ENCODE results near the gene KCNJ4.
"Not testable (repeated sequence)": the region's sequence is repeated elsewhere in the genome, so short reads cannot be mapped to it uniquely, and the experiment has no call there.

The KCNJ4 gene

DNA sequence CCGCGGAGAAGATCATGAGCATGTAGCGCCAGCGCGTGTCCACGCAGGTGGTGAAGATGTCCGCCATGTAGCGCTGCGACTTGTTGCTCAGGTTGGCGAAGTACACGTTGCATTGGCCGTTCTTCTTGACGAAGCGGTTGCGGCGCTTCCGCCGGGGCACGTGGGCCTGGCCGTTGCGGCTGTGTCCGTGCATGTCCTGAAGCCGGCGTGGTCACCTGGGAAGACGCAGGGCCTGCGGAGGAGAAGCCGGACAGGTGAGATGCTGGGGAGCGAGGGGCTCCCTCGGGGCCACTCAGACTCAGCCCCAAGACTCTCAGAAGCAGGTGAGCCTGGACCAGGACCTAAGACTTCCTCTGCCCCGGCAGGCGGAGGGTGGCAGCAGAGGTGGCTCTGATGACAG is 27.1 kb downstream of the KCNJ4 start:
- no peak for DNase-seq

DNA sequence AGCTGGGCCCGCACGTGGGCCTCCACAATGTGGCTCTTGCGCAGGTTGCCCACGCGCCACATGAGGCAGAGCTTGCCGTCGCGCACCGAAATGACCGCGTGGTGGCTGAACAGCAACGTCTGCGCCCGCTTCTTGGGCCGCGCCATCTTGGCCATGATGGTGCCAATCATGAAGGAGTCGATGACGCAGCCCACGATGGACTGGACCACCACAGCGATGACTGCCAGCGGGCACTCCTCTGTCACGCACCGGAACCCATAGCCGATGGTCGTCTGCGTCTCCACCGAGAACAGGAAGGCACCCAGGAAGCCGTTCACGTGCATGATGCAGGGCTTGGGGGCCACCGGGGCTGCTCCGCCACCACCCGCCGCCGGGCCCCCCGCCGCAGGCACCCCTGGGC is 27.5 kb downstream of the KCNJ4 start:
- DNase-seq = no peak

DNA sequence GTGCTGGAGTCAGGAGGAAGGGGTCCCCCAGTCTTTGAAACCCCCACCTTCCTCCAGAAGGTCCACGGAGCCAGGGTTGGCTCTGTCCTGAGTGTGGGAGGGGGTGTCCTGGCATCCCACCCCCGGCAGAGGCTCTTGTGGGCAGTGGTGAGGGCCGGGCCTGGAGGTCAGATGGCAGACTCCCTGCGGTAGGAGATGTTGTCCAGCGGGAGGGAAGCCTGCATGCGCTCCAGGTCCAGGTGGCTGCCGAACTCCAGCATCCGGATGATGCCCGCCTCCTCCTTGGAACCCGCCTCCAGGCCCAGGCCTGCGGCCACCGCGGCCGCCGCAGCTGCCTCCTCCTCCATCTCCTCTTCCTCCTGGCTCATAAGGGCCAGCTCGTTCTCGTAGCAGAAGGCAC is 28.4 kb downstream of the KCNJ4 start:
- no peak for DNase-seq

DNA sequence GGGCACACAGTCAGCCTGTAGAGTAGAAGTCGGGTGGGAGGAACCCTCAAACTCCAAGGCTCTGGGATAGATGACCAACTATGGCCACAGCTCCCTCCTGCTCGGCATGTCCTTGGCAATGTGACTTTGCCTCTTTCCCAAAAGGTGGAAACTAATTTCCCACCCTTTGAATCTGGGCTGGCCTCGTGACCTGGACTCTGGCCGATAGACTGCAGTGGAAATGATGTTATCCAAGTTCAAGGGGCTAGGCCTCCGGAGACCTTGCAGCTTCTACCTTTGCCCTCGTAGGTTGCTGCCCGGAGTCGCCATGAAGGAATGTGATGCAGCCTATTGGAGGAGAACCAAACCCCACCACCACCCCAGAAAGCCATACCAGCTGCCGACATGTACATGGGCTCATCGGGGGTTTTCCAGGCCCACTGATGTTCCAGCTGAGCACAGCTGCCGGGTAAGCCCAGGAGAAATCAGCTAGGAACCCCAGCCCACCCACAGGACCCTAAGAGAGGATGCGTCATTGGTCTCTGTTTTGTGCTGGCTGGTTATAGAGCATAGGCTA is 30.4 kb downstream of the KCNJ4 start:
- no peak for DNase-seq

DNA sequence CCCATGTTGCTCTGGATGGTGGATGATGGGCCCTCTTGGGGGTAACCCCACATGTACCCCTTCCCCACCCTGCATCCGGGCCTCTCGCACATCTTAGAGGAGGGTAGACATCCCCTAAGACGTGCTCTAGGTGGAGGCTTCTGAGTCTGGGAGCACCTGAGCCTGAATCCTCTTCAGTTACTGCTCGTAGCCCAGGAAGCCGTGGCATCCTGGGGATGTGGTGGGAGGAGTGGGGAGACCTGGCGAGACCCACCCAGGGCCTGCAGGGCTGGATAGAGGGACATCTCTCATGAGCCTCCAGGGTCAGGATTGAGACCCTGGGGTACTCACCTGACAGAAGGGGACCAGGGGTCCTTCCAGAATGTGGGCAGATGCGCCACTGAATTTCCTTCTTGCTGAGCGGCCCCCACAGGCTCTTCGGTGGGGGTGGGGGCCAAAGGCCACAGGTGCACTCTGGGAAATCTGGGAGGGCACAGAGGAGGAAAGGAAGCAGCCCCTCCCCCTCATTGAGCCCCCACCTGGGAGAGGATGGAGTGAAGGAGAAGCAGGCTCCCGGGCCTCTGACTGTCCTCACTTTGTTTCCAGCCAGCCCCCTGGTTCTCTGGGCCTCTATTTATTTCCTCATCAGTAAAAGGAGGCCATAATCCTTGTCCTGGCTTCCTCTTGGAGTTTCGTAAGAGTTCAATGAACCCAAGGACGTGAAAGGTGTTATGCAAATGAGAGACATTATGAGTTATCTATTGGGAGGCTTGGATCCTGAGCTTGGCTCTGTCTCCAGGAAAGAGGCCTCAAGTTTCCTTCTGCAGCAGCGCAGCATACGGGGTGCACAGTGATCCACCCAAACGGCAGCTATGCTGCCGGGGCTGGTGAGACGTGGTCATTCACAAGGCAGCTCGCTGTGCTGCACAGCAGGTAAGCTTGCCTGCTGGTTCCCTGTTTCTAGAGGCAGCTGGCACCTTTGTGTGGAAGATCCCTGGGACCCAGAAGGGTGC is 31.2 kb downstream of the KCNJ4 start:
- peak; percentile 83 for DNase-seq

DNA sequence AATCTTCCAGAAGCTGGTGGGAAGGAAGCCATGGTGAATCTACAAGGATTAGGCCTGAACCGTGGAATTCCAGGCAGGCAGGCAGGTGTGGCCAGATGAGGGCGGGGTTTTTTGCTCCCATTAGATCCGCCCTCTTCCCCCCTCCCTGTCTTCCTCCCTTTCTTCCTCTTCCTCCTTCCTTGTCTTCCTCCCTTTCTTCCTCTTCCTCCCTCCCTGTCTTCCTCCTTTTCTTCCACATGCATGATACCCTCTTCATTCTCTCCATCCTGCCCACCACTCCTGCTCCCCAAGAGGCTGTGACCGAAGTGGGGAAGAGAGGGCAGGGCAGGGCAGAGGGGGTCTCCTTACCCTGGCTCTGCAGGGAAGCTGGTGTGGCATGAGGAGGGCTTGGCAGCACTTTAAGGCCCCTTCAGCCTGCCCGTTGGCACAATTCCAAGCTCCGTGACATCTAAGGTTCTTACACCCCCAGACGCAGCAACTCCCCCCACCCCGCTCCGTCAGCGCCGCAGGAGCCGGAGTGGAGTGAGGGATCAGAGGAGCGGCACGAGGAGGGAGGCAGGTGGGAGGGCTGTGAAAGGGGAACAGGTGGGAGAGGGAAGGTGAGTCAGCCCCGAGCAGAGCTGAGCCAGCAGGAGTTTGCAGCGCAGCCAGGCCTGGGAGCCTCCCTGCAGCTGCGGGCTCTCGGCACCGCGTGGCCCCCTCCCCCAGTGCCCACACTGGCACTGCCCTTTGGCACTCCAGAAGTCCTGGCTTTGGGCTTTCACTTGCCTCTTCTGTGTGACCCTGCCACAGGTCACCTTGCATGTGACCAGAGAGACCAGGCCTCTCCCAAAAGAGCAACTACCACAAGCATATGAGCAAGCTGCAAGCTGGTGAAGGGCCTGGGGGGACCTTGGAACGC is 32.1 kb downstream of the KCNJ4 start:
- peak; percentile 95 for DNase-seq

DNA sequence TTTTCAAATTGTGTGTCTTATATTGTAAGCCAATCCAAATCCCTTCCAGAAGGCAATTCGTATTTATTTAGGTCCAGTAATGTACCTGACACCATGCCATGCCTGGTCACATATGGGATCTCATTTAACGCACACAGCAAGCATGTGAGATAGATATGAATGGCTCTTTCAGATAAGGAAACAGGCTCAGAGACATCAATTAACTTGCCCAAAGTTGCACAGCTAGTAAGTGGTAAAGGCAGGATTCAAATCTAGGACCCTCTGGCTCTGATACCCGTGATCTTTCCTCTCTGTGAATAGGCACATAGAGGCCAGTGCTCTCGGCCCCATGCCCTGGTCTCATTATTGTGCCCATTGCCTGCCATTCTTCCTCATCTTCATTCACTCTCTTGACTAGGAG is 34.3 kb downstream of the KCNJ4 start:
- DNase-seq = no peak

DNA sequence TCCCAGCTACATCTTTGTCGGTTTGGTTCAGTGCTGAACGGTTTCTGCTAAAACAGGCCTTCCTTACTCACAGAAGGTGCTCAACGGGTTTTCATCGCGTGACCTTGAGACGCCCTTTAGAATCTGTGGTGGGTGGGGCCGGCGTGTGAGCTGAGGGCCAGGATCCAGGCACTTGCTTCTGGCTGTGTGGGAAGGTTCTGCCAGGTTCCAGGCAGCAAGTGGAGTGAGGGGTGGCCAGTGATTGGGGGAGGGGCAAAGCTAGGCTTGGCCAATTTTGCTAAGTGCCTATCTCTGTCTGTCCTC is 35.2 kb downstream of the KCNJ4 start:
- DNase-seq = no peak

DNA sequence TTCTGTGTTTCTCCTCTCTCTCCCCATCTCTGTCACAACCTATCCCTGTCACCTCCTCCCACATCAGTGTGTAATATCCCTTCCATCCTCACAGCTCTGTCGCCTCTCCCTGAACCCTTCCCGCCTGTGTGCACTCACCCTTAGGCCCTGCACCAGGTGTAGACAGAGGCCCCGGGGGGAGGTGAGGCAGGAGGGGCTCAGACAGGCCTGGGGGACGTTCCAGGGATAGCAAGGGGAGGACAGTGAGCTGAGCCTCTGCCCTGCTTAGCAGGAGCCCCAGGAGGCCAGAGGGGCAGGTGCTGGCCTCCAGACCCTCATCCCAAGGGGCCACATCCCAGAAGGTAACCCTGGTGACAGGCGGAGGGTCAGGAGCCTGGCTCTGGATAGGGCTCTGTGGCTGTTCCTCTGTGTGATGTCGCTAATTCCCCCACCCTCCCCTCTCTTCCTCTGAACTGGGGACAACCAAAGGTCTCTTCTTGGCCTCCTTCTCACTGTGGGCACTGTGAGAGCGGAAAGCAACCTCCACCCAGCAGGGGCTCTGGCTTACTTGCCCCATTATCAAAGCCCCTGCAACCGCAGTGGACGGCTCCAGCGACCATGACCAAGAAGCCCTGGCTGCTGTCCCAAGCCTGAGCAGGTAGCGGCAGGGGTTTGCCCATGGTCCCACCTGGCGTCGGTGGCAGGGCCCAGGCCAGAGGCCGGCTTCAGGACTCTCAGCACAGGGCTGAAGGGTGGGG is 35.7 kb downstream of the KCNJ4 start:
- peak; percentile 44 for DNase-seq

DNA sequence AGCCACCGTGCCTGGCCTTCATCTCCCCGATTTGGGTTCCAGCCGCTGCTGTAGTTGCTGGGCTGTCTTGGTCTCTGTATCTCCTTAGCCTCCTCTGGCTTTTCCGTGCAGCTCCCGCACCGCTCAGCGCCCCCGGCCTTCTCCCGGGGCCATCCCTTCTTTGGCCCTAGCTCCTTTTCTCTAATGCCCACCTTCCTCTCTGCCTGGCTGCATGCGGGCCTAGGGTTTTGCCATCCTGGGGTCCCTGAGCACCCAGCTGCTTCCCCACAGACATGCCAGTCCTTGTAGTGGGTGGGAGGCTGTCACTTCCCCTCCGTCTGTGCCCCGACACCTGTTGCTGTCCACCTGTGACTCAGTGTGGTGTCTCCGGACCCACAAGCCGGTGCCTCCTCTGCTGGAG is 36.4 kb downstream of the KCNJ4 start:
- no peak for DNase-seq

DNA sequence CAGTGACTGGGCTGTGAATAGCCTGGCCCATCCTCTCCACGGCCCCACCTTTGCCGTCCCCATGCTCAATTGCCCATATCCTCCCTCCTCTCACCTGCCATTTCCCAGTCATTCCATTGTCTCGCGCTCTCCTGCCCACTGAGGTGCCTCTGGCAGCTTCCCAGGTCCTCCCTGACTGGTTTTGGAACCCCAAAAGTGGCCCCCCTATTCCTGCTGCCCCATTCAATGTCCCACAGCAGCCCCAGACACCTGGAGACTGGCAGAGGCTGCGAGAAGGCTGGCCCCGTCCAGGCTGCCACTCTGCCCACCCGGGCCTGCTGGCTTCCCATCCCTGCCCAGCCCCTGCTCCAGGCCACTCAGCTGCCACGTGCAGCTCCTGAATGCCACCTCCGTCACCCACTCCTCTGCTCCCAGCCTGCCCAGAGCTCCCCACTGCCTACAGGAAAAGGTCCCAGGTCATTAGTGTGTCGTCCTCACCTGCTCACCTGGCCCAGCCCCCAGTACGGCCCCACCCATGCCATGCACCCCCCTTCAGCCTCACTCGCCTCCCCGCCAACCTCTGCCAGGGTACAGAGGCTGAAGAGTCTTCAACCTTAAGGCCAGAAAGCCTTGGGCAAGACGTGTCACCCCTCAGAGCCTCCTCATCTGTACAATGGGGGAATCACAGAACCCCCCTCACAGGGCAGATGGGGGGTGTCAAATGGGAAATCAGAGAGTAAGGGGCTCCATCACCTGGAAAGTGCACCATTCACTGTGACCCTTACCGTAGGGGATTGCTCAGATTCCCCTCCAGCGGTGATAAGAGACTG is 37.5 kb downstream of the KCNJ4 start:
- peak; percentile 83 for DNase-seq

DNA sequence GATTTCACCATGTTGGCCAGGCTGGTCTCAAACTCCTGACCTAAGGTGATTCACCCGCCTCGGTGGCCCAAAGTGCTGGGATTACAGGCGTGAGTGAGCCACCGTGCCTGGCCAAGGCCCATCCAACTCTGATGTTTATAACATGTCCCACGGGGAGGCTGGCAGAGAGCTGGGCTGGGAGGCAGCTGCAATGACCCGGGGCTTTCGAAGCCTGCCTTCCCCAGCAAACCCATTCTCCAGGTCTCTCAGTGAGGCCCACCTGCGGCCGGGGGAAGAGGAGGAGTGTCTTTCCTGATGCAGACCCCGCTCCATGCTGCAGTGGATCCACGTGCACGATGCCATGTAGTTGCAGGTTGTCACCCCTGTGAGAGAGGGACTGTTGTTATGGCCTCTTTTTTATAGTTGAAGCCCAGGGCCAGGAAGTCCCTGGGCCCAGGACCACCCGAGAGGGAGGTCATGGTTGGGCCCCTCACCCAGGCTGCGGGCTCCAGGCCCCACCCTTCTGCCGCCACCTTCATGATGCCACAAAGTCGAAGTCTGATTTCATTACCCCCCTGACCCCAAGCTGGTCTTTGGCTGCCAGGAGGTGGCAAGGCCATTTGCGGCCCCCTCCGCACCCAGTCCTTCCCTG is 38.3 kb downstream of the KCNJ4 start:
- DNase-seq = no peak

DNA sequence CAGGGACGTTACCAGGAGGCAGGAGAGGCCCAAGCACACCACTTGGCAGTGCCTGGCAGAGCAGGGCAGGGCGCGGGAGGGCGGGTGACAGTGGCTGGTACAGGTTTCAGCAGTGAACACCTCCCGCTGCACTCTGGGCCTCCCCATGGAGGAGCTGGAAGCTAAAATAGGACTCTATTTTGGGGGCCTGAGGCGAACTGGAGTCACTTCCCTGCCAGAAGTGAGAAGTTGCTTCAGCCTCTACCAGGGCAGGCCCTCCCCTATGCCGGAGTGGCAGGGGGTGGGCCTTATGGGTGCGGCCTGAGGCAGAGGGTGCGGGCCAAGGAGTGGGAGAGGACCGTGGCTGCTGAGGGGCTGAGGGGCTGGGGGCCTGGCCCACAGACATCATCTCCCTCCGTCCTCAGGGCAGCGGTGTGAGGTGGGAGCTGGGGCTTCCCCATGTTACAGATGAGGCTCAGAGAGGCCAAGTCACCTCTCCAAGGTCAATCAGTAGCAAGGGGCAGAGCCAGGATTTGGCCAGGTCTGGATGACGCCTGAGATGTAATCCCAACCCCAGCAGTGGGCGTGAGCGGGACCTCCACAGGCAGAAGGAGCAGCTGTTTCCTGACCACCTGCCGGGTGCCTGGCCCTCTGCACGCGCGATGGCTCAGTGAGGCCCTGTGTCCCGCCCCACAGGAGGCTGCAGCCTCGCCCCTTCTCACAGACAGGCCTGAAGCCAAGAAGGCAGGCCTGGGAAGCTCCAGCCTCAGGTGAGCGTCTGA is 39.3 kb downstream of the KCNJ4 start:
- DNase-seq = peak; percentile 94

DNA sequence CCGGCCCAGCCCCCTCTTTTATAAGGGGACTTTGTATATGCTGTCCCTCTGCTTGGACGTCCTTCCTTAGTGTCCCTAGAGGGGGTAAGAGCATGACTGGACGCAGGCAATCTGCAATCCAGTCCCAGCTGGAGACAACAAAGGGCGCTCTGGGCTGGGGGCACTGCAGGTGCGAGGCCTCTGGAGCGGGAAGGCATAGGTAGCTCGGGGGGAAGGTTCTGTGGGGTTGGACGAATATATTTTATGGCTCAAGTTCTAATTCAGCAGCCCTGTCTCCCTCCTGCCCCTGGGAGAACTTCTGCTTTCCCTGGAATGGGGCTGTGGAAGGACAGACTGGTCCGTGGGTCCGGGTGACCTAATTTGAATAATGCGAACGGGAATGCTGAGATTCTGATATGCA is 40.0 kb downstream of the KCNJ4 start:
- DNase-seq = no peak

DNA sequence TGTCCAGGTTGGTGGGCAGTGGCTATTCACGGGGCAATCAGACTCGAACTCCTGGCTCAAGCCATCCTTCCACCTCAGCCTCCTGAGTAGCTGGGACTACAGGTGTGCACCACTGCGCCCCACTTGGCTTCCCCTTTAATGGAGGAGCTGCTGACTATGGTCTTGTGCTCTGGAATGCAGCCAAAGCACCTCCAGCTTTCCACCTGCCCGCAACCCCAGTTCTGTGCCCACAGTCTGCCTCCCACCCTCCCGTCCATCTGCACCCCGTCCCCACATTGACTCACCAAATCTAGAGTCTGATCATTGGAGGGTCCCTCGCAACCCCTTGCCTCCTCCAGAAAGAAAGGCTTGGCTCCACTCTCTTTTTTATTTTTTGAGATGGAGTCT is 41.0 kb downstream of the KCNJ4 start:
- DNase-seq = no peak

DNA sequence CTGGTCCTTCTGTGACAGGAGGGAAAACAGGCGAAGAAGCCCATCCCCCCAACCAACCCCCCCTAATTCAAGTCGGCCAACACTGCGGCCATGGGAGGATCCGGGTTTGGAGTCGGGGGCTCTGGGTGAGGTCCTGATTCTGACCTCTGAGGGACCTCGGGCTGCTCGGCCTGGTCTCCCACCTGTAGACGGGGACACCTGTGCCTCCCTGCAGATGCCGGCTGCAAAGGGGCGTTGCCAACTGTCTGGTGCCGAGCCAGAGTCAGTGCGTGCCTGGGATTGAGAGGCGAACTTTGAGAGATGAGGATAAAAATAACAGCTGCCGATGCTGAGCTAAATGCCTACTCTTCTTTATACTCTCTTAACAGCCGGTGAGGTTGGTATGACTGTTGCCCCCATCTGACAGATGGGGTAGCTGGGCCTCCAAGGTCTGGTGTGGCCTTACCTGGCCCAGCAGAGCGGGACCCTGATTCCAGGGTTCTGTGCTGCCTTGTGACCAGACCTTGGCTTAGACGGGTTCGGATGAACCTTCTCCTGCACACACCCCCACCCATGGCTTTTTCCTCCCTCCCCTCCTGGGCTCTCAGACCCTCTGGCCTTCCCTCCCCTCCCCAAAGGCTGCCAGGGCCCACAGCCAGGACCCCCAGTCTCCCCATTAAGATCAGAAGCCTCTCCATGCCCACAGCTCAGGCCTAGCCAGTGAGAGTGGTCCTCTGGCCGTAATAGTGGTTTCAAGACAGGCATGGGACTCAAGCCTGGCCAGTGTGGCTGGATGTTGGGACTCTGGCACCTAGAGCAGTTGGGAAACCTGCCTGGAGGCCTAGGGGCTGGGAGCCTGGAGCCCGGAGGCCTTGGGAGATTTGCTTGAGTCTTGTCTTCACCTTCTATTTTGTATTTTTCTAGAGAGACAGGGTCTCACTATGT is 41.7 kb downstream of the KCNJ4 start:
- peak; percentile 75 for DNase-seq

DNA sequence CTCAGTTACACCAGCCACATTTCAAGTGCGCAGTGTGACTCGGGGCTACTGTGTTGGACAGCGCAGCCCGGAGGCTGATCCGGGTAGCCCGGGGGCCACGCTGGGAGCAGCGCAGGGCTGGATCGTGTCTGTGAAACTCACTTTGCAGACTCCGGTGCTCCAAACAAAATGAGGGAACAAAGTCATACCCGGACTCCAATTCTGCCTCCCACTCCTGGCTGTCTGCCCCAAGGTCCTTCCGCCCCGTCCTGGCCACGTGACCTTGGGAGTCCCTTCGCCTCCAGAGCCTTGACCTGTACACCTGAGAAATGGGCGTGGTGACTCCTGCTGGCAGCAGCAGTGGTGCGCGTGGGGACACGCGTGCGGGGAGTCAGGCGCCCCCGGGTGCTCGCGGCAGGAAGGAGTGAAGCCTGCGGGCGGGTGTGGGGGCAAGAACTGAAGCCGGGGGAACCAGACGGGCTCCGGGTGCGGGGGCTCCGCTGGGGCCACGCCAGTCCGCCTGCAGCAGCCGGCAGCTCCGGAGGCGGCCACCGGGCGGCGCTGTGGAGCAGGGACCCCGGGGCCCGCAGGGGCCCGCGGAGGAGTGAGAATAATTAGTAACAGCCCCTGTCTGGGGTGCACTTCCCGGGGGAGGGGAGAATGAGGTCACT is 42.4 kb downstream of the KCNJ4 start:
- DNase-seq = peak; percentile 75

DNA sequence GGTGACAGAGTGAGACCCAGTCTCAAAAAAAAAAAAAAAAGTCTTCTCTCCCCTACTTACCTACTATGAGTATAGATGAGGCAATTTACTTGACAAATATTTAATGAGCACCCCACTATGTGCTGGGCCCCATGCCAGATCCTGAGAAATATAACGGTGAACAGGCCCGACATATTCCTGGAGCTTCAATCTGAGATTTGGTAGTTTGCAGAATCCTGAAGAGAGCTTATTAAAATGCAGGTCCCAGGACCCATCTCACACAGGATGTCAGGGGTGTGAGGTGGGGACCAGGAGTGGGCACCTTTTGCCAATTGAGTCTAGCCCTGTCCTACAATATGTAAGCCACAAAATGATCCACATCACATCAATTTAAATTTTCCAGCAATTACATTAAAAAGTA is 44.0 kb downstream of the KCNJ4 start:
- no peak for DNase-seq

DNA sequence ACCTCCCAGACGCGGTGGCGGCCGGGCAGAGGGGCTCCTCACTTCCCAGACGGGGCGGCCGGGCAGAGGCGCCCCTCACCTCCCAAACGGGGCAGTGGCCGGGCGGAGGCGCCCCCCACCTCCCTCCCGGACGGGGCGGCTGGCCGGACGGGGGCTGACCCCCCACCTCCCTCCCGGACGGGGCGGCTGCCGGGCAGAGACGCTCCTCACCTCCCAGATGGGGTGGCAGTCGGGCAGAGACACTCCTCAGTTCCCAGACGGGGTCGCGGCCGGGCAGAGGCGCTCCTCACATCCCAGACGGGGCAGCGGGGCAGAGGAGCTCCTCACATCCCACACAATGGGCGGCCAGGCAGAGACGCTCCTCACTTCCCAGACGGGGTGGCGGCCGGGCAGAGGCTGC is 45.1 kb downstream of the KCNJ4 start:
- DNase-seq = not testable (repeated sequence)
